HepG2 (cell line): ENCODE measurements around the gene KIFC1. TPM values are rescaled to one million over a fixed set of nuclear protein-coding genes. Genes with fewer than 3 reads are reported as not detected.

ENCODE experiments used
- GTF2F1 ChIP-seq: fragments of 150-350 bp; IDR thresholded peaks from 2 replicates; pipeline ENCODE4 v1.6.1; 2014; ENCODE audit warnings: low read length
- HNRNPH1 ChIP-seq: fragments of 200-400 bp; formaldehyde crosslinking; optimal IDR thresholded peaks from 2 replicates; pipeline ENCODE3; 2017; ENCODE audit warnings: mild to moderate bottlenecking, low read depth, low read length
- LBX2 ChIP-seq: sonication (generic); formaldehyde crosslinking; IDR thresholded peaks from 2 replicates; pipeline ENCODE4 v1.5.0; 2020; ENCODE audit warnings: missing genetic modification reagents, mild to moderate bottlenecking, borderline replicate concordance
- NFRKB ChIP-seq: fragments of 450-650 bp; IDR thresholded peaks from 2 replicates; pipeline ENCODE4 v1.6.1; 2017
- NONO ChIP-seq, 2 experiments: fragments of 450-650 bp in 1 of 2; sonication (generic) in 1 of 2; formaldehyde crosslinking in 1 of 2; IDR thresholded peaks in 1 of 2; conservative IDR thresholded peaks in 1 of 2; 2 replicates each; pipeline versions ENCODE4 v1.6.1 to v1.8.0; 2017 to 2022; ENCODE audit warnings: mild to moderate bottlenecking in 1 of 2, missing genetic modification reagents in 1 of 2, moderate library complexity in 1 of 2
- PITX1 ChIP-seq: sonication (generic); formaldehyde crosslinking; IDR thresholded peaks from 2 replicates; pipeline ENCODE4 v1.5.1; 2020; ENCODE audit warnings: mild to moderate bottlenecking, missing genetic modification reagents
- TOE1 ChIP-seq: sonication (generic); formaldehyde crosslinking; IDR thresholded peaks from 2 replicates; pipeline ENCODE4 v1.4.0; 2020; ENCODE audit warnings: mild to moderate bottlenecking, missing genetic modification reagents
- ZBTB49 ChIP-seq: sonication (generic); formaldehyde crosslinking; IDR thresholded peaks from 2 replicates; pipeline ENCODE4 v1.4.0; 2020; ENCODE audit warnings: missing genetic modification reagents, borderline replicate concordance
- ZBTB7A ChIP-seq: sonication (generic); formaldehyde crosslinking; IDR thresholded peaks from 2 replicates; pipeline ENCODE4 v1.8.0; 2022; ENCODE audit warnings: mild to moderate bottlenecking, missing genetic modification reagents
- ZKSCAN1 ChIP-seq: fragments of 150-350 bp; IDR thresholded peaks from 2 replicates; pipeline ENCODE4 v1.6.1; 2014; ENCODE audit warnings: low read length
- ZNF18 ChIP-seq: sonication (generic); formaldehyde crosslinking; IDR thresholded peaks from 2 replicates; pipeline ENCODE4 v1.8.0; 2022; ENCODE audit warnings: mild to moderate bottlenecking, missing genetic modification reagents; ENCODE audit not compliant: insufficient replicate concordance
- ZNF44 ChIP-seq: sonication (generic); formaldehyde crosslinking; IDR thresholded peaks from 2 replicates; pipeline ENCODE4 v1.5.1; 2020; ENCODE audit warnings: mild to moderate bottlenecking, missing genetic modification reagents
- polyA plus RNA-seq, 8 experiments: library from polyadenylated mRNA; depleted of rRNA in 3 of 8; stranded (reverse) in 7 of 8; unstranded in 1 of 8; fragments of >200 nt; fragmentation: Illumina TruSeq in 4 of 8; extraction: Trizol in 4 of 8; gene quantifications; 2 replicates each; pipeline versions ENCODE4 v1.2.1 to v1.2.3, GENCODE V29; 2011 to 2016; ENCODE audit warnings: low read depth in 4 of 8, missing spikeins in 1 of 8, mixed read lengths in 1 of 8; ENCODE audit not compliant: insufficient read depth in 1 of 8
- total RNA-seq, 5 experiments: library from RNA; depleted of rRNA; stranded (reverse); fragments of >200 nt; fragmentation: Illumina TruSeq; extraction: Trizol; gene quantifications; 2 replicates each; pipeline ENCODE4 v1.2.3, GENCODE V29; 2016; ENCODE audit warnings: low read depth in 1 of 5
- TF ChIP-seq, protein P1 (sequence below): IDR thresholded peaks from 2 replicates; pipeline ENCODE4 v1.6.1; 2018; ENCODE audit warnings: missing genetic modification reagents
- TF ChIP-seq, protein P2 (sequence below): sonication (generic); formaldehyde crosslinking; IDR thresholded peaks from 2 replicates; pipeline ENCODE4 v1.8.0; 2022; ENCODE audit warnings: missing genetic modification reagents, mild to moderate bottlenecking, borderline replicate concordance
- TF ChIP-seq, protein P3 (sequence below): sonication (generic); formaldehyde crosslinking; IDR thresholded peaks from 2 replicates; pipeline ENCODE4 v1.4.0; 2020; ENCODE audit warnings: mild to moderate bottlenecking, low read depth, missing genetic modification reagents
- TF ChIP-seq, protein P4 (sequence below): sonication (generic); formaldehyde crosslinking; IDR thresholded peaks from 2 replicates; pipeline ENCODE4 v1.8.1; 2023; ENCODE audit warnings: mild to moderate bottlenecking, inconsistent platforms, moderate library complexity, missing genetic modification reagents, borderline replicate concordance
- TF ChIP-seq, protein P5 (sequence below): sonication (generic); formaldehyde crosslinking; IDR thresholded peaks from 2 replicates; pipeline ENCODE4 v1.8.0; 2022; ENCODE audit warnings: mild to moderate bottlenecking, missing genetic modification reagents, borderline replicate concordance

Gene KIFC1
- total and polyA plus RNA-seq, 2 of the 13 experiments (the other 11 are each of a cell fraction or from before 2014, with no cell fraction given), result 25.0 to 45.5 TPM

- TF ChIP-seq HNRNPH1 (no peak), NFRKB (no peak), NONO (IDR thresholded peaks at IDR 0.05) (no peak), NONO (CRISPR knock-in tag; conservative IDR thresholded peaks at IDR 0.05) (no peak; the same call in 1 of the 2 replicates), LBX2 (CRISPR knock-in tag) (peak; percentile 81; the same call in 1 of the 2 replicates), ZBTB49 (CRISPR knock-in tag) (no peak), ZBTB7A (CRISPR knock-in tag) (no peak), ZNF18 (CRISPR knock-in tag) (no peak), PITX1 (CRISPR knock-in tag) (peak; percentile 13; the same call in 1 of the 2 replicates), ZNF44 (CRISPR knock-in tag) (0 out of 2 replicates have a peak, but pooled peaks have one; percentile 27), ZKSCAN1 (no peak; the same call in 1 of the 2 replicates), GTF2F1 (no peak), TOE1 (no peak)
- TF ChIP-seq, protein P1, sequence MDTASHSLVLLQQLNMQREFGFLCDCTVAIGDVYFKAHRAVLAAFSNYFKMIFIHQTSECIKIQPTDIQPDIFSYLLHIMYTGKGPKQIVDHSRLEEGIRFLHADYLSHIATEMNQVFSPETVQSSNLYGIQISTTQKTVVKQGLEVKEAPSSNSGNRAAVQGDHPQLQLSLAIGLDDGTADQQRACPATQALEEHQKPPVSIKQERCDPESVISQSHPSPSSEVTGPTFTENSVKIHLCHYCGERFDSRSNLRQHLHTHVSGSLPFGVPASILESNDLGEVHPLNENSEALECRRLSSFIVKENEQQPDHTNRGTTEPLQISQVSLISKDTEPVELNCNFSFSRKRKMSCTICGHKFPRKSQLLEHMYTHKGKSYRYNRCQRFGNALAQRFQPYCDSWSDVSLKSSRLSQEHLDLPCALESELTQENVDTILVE (CRISPR knock-in tag), result peak; percentile 53; the same call in 1 of the 2 replicates
- TF ChIP-seq, protein P2, sequence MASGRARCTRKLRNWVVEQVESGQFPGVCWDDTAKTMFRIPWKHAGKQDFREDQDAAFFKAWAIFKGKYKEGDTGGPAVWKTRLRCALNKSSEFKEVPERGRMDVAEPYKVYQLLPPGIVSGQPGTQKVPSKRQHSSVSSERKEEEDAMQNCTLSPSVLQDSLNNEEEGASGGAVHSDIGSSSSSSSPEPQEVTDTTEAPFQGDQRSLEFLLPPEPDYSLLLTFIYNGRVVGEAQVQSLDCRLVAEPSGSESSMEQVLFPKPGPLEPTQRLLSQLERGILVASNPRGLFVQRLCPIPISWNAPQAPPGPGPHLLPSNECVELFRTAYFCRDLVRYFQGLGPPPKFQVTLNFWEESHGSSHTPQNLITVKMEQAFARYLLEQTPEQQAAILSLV (CRISPR knock-in tag), result peak; percentile 71; the same call in 1 of the 2 replicates
- TF ChIP-seq, protein P3, sequence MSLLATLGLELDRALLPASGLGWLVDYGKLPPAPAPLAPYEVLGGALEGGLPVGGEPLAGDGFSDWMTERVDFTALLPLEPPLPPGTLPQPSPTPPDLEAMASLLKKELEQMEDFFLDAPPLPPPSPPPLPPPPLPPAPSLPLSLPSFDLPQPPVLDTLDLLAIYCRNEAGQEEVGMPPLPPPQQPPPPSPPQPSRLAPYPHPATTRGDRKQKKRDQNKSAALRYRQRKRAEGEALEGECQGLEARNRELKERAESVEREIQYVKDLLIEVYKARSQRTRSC (CRISPR knock-in tag), result peak; percentile 44; the same call in 1 of the 2 replicates
- TF ChIP-seq, protein P4, sequence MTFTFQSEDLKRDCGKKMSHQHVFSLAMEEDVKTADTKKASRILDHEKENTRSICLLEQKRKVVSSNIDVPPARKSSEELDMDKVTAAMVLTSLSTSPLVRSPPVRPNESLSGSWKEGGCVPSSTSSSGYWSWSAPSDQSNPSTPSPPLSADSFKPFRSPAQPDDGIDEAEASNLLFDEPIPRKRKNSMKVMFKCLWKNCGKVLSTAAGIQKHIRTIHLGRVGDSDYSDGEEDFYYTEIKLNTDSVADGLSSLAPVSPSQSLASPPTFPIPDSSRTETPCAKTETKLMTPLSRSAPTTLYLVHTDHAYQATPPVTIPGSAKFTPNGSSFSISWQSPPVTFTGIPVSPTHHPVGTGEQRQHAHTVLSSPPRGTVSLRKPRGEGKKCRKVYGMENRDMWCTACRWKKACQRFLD (CRISPR knock-in tag), result no peak
- TF ChIP-seq, protein P5, sequence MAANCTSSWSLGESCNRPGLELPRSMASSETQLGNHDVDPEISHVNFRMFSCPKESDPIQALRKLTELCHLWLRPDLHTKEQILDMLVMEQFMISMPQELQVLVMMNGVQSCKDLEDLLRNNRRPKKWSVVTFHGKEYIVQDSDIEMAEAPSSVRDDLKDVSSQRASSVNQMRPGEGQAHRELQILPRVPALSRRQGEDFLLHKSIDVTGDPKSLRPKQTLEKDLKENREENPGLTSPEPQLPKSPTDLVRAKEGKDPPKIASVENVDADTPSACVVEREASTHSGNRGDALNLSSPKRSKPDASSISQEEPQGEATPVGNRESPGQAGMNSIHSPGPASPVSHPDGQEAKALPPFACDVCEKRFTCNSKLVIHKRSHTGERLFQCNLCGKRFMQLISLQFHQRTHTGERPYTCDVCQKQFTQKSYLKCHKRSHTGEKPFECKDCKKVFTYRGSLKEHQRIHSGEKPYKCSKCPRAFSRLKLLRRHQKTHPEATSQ, result no peak
Measured at GRCh38 chr6:33428224-33428965, 36.8 kb downstream of the KIFC1 start (continued).
